NCI-H69 (cell line): ENCODE measurements around the gene C2CD2.

Experiments used
- DNase-seq: peaks from one replicate; lab custom pipeline; 2025; lab: John Stamatoyannopoulos, UW

C2CD2 gene

DNA sequence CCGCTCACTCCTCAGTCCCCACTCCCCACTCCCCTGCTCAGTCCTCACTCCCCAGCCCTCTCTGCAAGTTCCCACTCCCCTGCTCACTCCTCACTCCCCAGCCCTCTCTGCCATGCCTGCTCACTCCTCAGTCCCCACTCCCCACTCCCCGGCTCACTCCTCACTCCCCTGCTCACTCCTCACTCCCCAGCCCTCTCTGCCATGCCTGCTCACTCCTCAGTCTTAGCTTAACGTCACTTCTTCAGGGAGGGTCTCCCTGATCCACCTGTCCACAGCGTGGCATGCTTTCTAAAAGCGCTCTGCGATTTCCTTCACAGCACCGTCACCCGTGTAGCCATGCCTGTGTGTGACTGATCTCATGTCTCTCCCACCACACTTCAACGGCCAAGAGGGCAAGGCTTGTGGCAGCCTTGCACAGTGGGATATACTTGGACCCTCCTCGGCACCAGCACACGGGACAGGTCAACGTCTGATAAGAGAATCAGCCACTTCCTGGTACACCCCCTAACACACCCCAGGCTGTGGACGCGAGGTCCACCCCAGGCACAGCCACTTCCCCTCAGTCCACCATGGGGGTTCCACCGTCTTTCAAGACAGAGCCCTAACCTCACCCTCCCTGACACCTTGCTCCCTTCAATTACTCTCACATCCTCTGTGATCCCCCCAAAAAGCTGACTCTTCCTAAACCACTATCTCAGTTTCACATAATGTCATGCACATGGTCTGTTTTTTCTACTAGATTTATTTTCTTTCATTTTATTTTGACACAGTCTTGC is 88.6 kb downstream of the C2CD2 start:
- DNase-seq = no peak

DNA sequence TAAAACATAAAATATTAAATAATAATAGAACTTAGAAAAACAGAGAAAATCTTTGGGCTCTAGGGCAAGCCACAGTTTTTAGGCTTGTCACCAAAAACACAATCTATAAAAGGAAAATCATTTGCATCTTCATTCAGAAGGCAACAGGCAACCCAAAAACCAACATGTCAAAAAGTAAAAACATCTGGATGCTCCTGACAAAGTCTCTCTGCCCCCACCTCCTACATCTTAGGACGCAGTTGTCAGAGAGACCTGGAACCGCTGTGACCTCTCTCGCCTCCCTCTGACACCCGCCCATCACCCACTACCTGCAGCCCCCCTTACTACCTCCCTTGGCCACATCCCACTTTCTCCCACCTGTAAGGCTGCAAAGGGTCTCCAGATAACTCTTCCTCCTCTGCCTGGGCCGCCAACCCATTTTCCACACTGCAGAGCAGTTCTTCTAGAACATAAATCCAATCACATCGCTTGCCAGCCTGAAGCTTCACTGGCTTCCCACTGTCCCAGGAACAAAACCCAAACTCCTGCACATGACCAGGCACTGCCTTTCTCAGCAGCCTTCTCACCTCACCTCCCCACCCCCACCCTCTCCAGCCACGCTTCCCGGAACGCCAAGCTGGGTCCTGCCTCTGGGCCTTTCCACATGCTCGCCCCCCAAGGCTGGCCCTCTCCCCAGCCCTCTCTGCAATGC is 89.4 kb downstream of the C2CD2 start:
- no peak for DNase-seq

DNA sequence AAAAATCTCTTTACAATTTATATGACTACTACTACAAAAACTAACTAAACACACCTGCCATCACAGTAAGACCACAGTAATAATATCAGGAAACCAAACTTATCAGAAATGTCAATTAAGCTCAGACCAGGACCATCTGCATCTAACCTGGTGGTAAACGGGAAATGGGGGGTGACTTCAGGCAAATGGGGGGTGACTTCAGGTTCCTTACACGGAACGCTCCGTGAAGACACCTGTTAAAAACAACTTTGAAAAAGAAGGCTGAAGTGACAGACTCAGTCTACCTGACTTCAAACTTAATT is 90.4 kb downstream of the C2CD2 start:
- DNase-seq = no peak

DNA sequence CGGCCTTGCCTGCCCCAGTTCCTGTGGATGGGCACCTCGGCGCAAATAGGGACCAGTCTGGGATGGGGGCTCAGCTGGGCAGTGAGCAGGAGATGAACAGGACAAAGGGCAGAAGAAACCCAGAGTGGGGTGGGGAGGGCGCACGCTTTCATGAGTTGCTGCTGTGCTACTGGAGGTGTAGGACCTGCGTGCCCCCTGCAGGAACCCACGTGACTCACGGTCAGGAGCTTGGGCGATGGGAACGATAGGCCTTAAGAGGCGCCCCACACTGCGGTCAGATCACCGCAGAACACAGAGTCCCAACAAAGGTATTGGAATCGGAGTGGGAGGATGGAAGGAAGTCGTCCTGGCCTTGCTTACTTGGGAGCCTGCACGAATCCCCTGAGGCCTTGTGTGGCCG is 91.8 kb downstream of the C2CD2 start:
- DNase-seq = no peak

DNA sequence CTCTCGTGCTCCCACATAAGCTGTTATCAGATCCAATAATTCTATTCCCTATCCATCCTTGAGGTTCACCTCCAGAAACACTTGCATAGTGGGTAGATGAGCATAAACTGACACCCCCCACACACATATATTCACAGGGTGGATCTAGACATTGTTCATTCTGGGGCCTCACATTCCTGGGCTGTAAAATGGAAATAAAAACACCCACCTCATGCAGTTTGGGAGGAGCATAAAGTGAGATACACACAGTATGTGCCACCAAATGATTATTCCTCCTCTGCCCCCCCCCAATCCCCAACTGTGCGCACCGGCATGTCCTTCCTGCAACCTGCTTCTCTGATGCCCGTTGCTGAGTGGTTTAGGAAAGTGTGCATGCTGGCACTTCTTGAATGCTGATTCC is 92.6 kb downstream of the C2CD2 start:
- no peak for DNase-seq

DNA sequence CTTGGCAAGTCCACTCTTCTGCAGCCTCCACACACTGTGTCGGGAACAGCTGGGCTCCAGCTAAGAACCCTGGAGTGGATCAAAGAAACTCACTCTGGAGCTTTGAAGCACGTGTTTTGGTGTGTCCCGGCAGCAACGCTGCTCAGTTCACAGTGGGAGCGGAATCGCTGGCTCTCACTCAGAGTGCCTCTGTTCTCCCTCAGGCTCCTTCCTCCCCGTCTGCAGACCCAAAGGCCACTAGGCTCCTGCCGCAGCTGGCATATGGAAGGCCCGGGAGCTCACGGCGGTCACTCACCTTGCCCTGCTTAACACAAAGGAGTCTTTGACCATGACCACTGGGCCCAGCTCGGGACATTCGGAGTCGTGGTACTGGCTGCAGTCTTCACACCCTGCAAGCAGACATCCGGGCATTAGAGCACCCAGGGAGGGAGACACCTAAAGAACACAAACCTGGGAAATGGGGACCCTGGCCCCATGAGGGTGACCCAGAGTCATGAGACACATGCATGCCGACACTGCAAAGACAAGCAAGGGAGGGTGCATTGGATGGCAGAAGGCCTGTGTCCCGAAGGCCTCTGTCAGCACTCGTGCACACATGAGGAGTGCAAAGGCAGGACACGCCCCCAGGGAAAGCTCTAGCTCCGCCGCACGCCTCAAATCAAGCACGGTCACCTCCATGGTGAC is 94.4 kb downstream of the C2CD2 start:
- DNase-seq = no peak

DNA sequence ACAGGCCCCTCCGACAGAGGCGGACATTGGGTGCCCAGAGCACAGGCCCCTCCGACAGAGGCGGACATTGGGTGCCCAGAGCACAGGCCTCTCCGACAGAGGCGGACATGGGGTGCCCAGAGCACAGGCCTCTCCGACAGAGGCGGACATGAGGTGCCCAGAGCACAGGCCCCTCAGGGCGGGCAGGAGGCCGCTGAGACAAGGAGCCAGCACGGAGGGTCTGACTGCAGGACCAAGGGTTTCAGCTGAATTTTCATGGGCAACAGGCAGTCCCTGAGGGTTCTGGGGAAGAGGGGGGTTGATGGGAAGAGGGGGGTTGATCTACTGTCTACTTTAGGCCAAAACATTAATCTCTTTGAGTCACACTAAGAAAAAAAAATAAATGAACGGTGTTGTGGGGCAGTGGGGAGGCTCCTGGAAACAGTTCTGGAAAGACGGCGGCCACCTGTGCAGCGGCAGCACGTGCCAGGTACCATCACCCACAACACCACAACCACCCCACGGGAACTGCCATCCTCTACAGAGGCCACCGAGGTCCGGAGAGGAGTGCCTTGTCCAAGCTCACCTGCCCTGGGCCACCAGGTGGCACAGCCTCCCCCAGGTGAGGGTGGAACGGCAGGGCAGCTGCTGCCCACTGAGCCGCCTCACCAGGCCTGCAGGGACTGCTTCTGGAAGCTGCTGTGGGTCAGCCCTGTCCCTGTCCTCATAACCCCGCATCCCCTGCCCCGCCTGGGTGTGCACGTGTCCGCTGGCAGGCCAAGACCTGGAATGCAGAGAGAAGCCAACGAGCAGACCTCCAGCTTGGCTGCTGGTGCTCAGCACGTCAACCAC is 95.1 kb downstream of the C2CD2 start:
- no peak for DNase-seq

DNA sequence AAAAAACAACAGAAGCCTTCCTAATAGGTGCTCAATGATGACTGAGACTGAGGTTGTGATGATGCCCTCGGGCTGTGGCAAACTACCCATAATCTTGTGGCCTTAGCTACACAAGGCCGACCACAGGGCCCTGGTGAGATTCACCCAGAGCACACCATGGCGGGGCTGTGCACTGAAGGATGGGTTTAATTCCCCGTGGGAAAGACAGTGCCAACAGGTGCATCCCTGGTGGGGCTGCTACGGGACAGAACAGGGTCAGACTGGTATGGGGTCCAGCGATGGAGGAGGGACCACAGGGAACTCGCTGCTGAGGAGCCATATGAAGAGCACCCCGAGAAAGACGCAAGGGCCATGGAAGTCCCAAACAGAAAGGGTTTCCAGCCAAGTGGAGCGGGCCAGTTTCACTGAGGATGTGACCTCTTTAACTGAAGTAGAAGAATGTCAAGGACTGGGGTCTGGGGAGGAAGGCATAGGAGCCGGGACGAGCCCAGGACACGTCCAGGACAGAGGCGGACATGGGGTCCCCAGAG is 96.0 kb downstream of the C2CD2 start:
- DNase-seq = no peak

DNA sequence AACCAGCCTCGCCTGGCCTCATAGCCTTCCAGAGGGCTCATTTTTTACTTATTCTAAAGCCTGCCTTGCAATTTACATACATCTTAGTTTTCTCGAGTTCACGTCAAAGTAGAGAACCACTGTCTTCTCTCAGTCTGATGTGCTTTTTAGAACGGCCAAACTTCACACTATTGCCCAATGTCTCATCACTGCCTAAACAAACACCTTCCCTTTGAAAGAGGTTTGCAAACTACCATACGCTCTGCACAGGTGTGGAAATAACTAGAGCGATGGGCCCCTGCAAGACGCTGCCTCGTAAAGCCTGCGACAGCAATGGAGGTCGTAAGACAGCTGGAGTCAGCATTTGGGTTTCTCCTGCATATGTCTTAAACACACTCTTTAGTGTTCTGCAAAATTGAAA is 97.2 kb downstream of the C2CD2 start:
- no peak for DNase-seq

DNA sequence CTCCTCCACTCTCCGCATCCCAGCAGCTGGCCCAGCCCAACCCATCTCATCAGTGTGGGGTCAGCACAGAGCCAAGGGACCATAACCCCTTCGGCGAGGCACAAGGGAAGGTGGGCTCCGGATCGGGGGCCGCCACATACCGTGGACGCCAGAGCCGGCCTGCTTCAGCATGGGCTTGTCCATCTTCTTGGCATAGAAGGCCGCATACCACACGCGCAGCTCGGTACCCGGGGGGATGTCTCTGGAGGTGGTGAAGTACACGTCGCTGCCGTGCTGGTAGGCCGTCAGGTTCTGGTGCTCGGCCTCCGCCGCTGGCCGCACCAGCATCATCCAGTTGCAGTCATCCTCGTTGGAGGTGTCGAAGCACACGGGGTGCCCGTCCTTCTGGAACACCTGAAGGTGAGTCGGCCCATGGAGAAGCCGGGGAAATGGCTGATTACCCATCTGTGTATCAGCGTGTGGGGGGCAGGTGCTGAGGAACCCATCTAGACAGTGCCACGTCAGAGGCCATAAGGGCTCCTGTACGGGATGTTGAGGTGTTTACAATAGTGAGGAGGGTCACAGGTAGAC is 99.3 kb downstream of the C2CD2 start:
- no peak for DNase-seq

DNA sequence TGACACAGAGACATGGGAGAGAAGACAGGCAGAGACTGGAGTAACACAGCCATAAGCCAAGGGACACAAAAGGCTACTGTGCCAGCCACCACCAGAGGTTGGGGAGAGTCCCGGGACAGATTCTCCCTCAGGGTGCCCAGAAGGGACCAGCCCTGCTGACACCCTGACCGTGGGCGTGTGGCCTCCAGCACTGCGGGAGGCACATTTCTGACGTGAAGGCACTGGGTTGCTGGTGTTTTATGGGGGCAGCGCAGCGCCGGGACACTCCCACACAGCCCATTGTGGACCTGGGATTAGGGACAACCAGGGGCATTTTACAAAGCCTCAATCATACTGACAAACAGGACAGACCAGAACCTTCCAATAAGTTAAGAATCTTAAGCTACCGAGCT is 100.9 kb downstream of the C2CD2 start:
- no peak for DNase-seq

DNA sequence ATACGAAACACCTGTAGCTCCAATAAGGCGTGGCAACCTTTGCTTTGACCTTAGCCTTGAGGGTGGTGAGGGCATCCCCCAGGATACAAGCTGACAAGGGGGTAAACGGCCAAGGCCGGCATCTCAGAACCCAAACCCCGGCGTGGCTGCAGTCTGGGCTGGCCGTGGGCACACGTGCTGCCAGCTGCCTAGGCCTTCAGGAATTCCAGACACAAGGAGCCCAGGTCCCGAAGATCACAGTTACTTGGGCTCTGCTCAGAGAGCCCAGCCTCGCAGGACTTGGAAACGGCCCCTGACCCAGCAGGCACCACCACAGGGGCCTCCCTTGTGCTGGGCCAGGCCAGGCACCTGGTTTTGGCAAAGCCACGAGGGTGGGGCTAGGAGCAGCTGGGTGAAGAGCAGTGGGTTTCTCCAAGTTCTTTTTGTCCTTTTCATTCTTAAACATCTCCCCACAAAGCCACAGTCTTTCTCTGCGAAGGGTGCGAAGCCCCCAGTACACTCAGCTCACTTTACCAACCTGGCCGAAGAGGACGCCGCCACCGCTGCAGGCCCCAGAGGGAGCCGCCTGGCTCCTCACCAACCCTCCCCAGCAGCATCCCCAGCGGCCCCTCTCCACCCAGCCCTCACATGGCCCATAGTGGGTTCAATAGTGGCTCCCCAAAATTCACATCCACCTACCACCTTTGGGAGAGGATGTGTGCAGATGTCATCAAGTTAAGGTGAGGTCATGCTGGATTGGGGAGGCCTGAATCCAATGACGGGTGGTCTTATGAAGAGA is 101.5 kb downstream of the C2CD2 start:
- DNase-seq = no peak

DNA sequence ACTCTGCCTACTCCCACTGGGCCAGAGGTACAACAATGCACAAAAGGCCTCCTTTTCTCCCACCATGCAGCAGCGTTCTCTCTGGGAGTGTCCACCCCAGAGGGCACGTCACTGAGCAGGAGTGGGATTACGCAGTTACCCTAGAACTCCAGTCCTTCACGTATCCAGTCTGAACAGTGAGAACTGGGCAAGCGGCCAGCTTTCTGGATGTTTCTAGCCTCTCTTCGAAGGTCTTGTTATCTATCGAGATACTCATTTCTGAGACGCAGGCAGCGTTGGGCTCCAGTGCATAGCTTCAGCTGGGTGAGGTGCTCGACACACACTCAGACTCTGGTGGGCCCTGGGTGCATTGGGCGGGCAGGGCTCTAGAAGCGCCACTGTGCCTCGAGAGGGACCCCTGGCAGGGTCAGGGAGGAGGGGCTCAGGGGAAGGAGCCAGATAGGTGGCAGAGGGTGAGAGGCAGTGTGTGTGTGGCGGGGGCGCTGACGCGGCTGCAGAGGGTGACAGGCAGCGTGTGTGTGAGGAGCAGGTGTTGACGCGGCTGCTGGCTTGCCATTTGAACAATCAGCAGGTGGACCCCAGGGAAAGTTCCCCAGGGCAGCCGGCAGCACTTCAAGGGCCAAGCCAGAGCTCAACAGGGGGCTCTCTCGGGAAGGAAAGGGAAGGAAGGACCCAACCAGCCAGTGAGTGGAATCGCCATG is 102.6 kb downstream of the C2CD2 start:
- DNase-seq = peak; percentile 32

DNA sequence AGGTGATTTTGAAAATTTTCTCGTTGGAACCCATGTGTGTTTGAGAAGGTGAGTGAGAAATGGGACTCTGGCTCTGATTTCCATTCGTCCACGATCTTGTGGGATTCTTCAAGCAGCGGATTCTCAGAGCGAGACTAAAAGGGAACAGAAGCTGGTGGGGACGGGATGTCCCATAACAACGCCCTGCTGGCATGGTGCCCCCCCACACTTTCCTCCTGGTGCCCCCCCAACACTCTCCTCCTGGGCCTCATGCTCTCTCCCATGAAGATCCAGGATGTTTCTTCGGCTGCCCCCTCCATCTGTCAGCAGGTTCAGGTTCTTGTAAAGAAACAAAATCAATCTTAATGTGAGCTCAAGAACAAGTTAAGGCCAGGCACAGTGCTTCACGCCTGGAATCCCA is 103.7 kb downstream of the C2CD2 start:
- no peak for DNase-seq

DNA sequence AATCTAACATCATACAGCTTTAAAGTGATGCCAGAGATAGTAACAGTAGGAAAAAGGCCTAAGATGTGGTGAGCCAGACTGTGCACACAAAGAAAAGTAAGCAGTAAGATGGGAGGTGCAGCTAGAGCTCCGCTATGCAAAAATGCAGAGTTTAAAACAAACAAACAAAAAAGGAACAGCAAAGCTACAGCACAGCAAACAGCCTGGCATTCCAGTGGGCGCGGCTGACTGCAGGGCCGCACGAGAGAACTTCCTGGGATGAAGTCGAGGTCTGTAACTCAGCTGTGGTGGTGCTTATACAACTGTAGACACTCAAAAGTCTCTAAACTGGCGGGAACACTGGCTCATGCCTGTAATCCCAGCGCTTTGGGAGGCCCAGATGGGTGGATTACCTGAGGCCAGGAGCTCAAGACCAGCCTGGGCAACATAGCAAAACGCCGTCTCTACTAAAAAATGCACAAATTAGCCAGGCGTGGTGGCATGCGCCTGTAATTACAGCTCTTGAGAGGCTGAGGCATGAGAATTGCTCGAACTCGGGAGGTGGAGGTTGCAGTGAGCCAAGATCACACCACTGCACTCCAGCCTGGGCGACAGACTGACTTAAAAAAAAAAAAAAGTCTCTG is 104.7 kb downstream of the C2CD2 start:
- no peak for DNase-seq

DNA sequence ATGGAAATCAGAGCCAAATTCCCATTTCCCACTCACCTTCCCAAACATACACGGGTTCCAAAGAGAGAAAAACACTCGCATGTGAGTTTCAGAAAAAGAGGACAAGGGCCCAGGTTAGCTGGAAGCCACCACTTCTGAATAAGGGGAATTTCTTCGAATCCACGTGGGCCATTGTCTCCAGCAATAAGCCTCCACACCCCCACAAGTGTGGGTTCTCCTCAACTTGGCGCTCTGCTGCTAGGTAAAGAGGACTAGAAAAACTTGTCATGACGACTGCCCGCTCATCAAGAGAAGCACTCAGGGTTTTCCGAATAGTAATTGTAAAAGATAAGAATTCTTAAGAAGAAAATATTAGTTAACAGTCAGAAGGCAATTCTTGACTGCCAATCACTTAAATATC is 105.3 kb downstream of the C2CD2 start:
- no peak for DNase-seq

DNA sequence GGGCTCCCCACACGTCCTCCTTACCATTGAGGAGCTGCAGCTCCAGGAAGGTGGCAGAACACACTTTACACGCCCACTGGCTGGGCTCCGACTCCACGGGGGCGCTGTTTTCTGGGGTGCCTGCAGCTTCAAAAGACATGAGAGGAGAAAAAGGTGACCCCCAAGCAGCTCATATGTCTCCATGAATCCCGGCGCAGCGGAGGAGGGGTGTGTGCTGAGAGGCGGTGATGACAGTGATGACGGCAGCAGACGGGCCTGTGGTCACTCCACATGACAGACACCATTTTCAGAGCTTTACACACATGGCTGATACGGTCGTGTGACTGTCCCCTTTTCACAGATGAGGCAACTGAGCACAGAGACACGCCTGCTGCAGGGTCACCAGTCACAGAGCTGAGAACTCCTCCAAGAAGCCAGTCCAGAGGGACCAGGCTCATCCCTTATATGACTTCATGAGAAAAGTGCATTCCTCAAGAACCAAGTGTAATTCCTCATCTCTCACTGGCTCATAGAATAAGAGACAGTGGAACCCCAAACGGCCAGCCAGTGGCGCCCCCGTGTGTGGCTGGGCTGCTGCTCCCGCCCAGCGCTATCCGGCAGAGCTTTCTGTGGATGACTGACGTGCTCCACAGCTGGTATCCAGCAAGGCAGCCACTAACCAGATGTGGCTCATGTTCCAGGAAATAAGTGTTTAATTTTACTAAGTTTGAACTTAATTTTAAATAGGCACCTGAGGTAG is 106.6 kb downstream of the C2CD2 start:
- no peak for DNase-seq

DNA sequence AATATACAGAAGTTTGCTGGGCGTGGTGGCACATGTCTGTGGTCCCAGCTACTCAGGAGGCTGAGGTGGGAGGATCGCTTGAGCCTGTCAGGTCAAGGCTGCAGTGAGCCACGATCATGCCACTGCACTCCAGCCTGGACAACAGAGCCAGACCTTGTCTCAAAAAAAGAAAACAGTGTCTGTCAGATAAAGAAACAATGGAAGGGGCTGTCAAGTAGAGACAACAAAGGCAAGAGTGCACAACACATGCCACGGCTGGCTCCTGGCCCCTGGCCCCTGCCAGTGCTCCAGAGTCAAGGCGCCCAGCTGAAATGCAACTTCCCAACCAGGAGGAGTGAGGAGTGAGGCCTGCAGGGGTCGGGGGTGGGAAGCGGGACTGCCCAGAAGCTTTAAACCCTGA is 107.3 kb downstream of the C2CD2 start:
- no peak for DNase-seq

DNA sequence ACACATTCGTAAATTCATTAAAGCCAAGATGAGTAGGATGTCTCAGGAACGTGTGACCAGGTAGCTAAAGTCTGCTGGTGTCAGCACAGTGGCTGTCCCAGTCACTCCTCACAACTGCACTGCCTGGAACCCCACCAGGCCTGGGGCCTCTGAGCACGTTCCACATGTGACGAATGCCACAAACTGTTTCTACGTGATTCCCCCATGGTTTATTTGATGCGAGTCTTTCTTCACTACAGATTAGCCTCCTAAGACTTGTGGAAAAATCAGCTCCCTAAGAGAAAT is 107.8 kb downstream of the C2CD2 start:
- no peak for DNase-seq
